ENCODE measurements around the gene SLC12A7. TPM values are rescaled to one million over a fixed set of nuclear protein-coding genes. Genes with fewer than 3 reads are reported as not detected.
"Not testable (repeated sequence)": the region's sequence is repeated elsewhere in the genome, so short reads cannot be mapped to it uniquely, and the experiment has no call there.

Gene SLC12A7
- total RNA-seq, 1 donor from 2014 or later: 21.6 TPM

- no peak for DNase-seq (ENCODE audit: low read depth, low spot score)
These were observed 103.2 kb downstream of the SLC12A7 start, which contains the start of gene NKD2 for GRCh38 chr5:1008451-1009358. NKD2 (plus strand) TSS chr5:1008802; CDS start chr5:1009058, 256 bp downstream.

- DNase-seq (ENCODE audit: low read depth, low spot score): no peak
These were observed 104.0 kb downstream of the SLC12A7 start for GRCh38 chr5:1007681-1008450.

GRCh38 chr5:1007221-1007680 is 104.6 kb downstream of the SLC12A7 start:
- DNase-seq (ENCODE audit: low read depth, low spot score): no peak

- DNase-seq (ENCODE audit: low read depth, low spot score): no peak
These were observed 105.2 kb downstream of the SLC12A7 start for GRCh38 chr5:1006656-1007071.

- DNase-seq (ENCODE audit: low read depth, low spot score): no peak
These were observed 105.8 kb downstream of the SLC12A7 start for GRCh38 chr5:1005904-1006655.

GRCh38 chr5:1005249-1005851 is 106.5 kb downstream of the SLC12A7 start:
- no peak for DNase-seq (ENCODE audit: low read depth, low spot score)

GRCh38 chr5:1004461-1005248 is 107.2 kb downstream of the SLC12A7 start:
- no peak for DNase-seq (ENCODE audit: low read depth, low spot score)

- DNase-seq (ENCODE audit: low read depth, low spot score): no peak
These were observed 108.4 kb downstream of the SLC12A7 start for GRCh38 chr5:1003296-1003937.

GRCh38 chr5:1002836-1003235 is 109.0 kb downstream of the SLC12A7 start:
- no peak for DNase-seq (ENCODE audit: low read depth, low spot score)

GRCh38 chr5:1002271-1002546 is 109.7 kb downstream of the SLC12A7 start:
- DNase-seq (ENCODE audit: low read depth, low spot score): no peak

GRCh38 chr5:1001406-1002270 is 110.2 kb downstream of the SLC12A7 start:
- no peak for DNase-seq (ENCODE audit: low read depth, low spot score)

GRCh38 chr5:1000831-1001230 is 111.0 kb downstream of the SLC12A7 start:
- DNase-seq (ENCODE audit: low read depth, low spot score): not testable (repeated sequence)

Other genes with a start within 250 kb of the SLC12A7 start
- gene BRD9, start 219.3 kb downstream of the SLC12A7 start, total RNA-seq: 50.6 and 54.9 TPM in 2 replicates
- 37.9 and 53.7 TPM in 2 replicates for gene TRIP13, start 219.2 kb downstream of the SLC12A7 start, total RNA-seq
- gene NKD2, start 103.3 kb downstream of the SLC12A7 start, total RNA-seq: 0.13 TPM in 1 of 2 replicates, not detected in the other
- gene SLC6A19, start 89.5 kb upstream of the SLC12A7 start, total RNA-seq: not detected in 2 replicates
- gene SLC6A18, start 113.3 kb upstream of the SLC12A7 start, total RNA-seq: not detected in 2 replicates
- gene TERT, start 183.0 kb upstream of the SLC12A7 start, total RNA-seq: 0.07 TPM in 1 of 2 replicates, not detected in the other
- 343 and 431 TPM in 2 replicates for gene CLPTM1L, start 233.0 kb upstream of the SLC12A7 start, total RNA-seq